Measurements from ENCODE around the gene AFDN. TPM values are rescaled to one million over a fixed set of nuclear protein-coding genes. Genes with fewer than 3 reads are reported as not detected.

AFDN gene
- total and polyA plus RNA-seq, 2 of the 8 experiments (the other 6 are each of a cell fraction or from before 2014, with no cell fraction given): 53.4 to 192 TPM

DNA sequence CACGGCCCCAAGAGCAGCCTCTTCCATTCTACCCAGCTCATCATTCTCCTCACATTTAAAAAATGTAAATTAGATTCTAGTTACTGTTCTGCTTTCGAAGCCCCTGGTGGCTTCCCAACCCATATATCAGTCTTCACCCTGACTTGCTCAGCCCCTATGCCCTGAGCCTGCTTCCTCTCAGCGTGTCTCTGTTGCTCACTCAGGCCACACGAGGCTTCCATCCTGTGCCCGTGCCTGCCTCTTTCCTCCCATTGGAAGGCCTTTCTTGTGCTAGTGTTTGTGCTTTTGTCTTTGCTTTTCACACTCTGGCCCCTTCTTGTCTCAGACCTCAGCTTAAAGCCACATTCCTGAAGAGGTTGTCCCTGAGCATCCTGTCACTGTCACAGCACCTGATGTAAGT, 78.1 kb downstream of the AFDN start:
- FAIRE-seq: no peak
- DNase-seq (ENCODE audit: low read depth in 1 of 2, low spot score in 2 of 2): no peak
- peaks cover 9 to 59% (median 29%) of the 10 kb centered on the region in 4 experiments; a peak in 7 of 8 replicates for H3K36me3 ChIP-seq (ENCODE audit: control insufficient read depth in 2 of 4, insufficient read depth in 4 of 4, low read length in 3 of 4)
- TF ChIP-seq TAF7 (optimal IDR thresholded peaks at IDR 0.05; ENCODE audit: borderline replicate concordance, low read depth, low read length) (no peak), PHF8 (conservative IDR thresholded peaks at IDR 0.05; ENCODE audit: low read depth, low read length) (no peak), CBX5 (IDR thresholded peaks at IDR 0.05; ENCODE audit: low read depth, low read length) (no peak), CEBPB (IDR thresholded peaks at IDR 0.05; ENCODE audit: low read depth, low read length) (no peak), SP4 (IDR thresholded peaks at IDR 0.05; ENCODE audit: low read length) (no peak), BRCA1 (IDR thresholded peaks at IDR 0.05; ENCODE audit: low read depth, low read length) (no peak), CBX8 (IDR thresholded peaks at IDR 0.05; ENCODE audit: borderline replicate concordance, low read depth, low read length) (no peak), SAP30 (IDR thresholded peaks at IDR 0.05; ENCODE audit: insufficient read depth, insufficient replicate concordance, low read length) (no peak), TBP (IDR thresholded peaks at IDR 0.05; ENCODE audit: low read depth, low read length) (no peak), POLR2AphosphoS5 (IDR thresholded peaks at IDR 0.05; ENCODE audit: low read depth, low read length) (no peak), SP1 (IDR thresholded peaks at IDR 0.05; ENCODE audit: low read depth, low read length) (no peak), RBBP5 (IDR thresholded peaks at IDR 0.05; ENCODE audit: borderline replicate concordance, low read depth, low read length) (no peak), TEAD4 (IDR thresholded peaks at IDR 0.05; ENCODE audit: low read depth, low read length) (no peak), POLR2A (IDR thresholded peaks at IDR 0.05; ENCODE audit: control extremely low read depth in 1 of 2, low read depth in 2 of 2, low read length in 2 of 2) (no peak), TAF1 (IDR thresholded peaks at IDR 0.05; ENCODE audit: low read depth, low read length) (no peak), ATF3 (IDR thresholded peaks at IDR 0.05; ENCODE audit: insufficient read depth, low read depth, low read length) (no peak)

More for the DNA sequence above, 78.1 kb downstream of the AFDN start:
- Histone ChIP-seq H2BK15ac (ENCODE audit: low read length) (no peak overlapping the region), H4K20me1 (replicated peaks in 1 of 2; ENCODE audit: control insufficient read depth in 1 of 2, insufficient read depth in 2 of 2, low read length in 2 of 2) (no peaks in the 10 kb centered on the region), H2BK5ac (ENCODE audit: low read depth, low read length) (no peak overlapping the region), H3K27me3 (replicated peaks in 1 of 4; ENCODE audit: control insufficient read depth in 3 of 4, extremely low read depth in 1 of 4, insufficient read depth in 3 of 4, low read length in 3 of 4) (no peaks in the 10 kb centered on the region), H3K9ac (replicated peaks in 1 of 4; ENCODE audit: extremely low read depth in 1 of 4, low read depth in 3 of 4, low read length in 3 of 4) (no peak overlapping the region), H2BK12ac (ENCODE audit: low read depth, low read length) (no peak overlapping the region), H3K56ac (replicated peaks; ENCODE audit: insufficient read length, low read depth, low read length) (no peak overlapping the region), H3K4me3 (ENCODE audit: extremely low read depth in 1 of 4, insufficient read depth in 2 of 4, low read depth in 3 of 4, low read length in 4 of 4) (no peak overlapping the region), H2AK5ac (ENCODE audit: low read depth, low read length) (no peak overlapping the region), H3K27ac (ENCODE audit: low read depth, low read length) (no peak overlapping the region), H2BK20ac (ENCODE audit: low read length) (no peak overlapping the region), H3K4me2 (ENCODE audit: insufficient read depth in 1 of 2, low read depth in 2 of 2, low read length in 2 of 2) (no peak overlapping the region), H3K14ac (ENCODE audit: insufficient read length) (no peak overlapping the region), H4K8ac (ENCODE audit: extremely low read depth, insufficient read depth, low read length) (no peak overlapping the region), H3K18ac (ENCODE audit: extremely low read depth, low read length) (no peak overlapping the region), H4K91ac (replicated peaks; ENCODE audit: insufficient read length, low read length) (no peak overlapping the region), H3K79me1 (ENCODE audit: low read depth, low read length) (no peaks in the 10 kb centered on the region), H3K79me2 (ENCODE audit: control insufficient read depth in 1 of 2, insufficient read depth in 2 of 2, low read length in 2 of 2) (0 out of 4 replicates have a peak, but pooled peaks cover 0 to 3% of the 10 kb centered on the region in 2 experiments), H3K9me3 (ENCODE audit: insufficient read depth in 2 of 2, low read depth in 1 of 2, low read length in 1 of 2) (no peaks in the 10 kb centered on the region), H2BK120ac (replicated peaks; ENCODE audit: low read depth, low read length) (no peak overlapping the region), H3K23ac (ENCODE audit: insufficient read length) (no peak overlapping the region), H2AFZ (ENCODE audit: low read length) (no peak overlapping the region), H3K23me2 (ENCODE audit: low read depth, low read length) (no peaks in the 10 kb centered on the region), H3K4ac (replicated peaks; ENCODE audit: insufficient read length, low read depth, low read length) (no peak overlapping the region), H3K4me1 (replicated peaks in 1 of 4; ENCODE audit: control insufficient read depth in 3 of 4, insufficient read depth in 4 of 4, low read length in 3 of 4) (no peaks in the 10 kb centered on the region), H4K5ac (ENCODE audit: insufficient read length, low read depth, low read length) (no peak overlapping the region)
- POLR2A ChIA-PET (ENCODE audit: partially characterized antibody): interaction anchor here (0.8 kb wide), 1 partner anchor 89 kb away, joined by 3 read pairs; no protein-coding TSS in a partner anchor
- CTCF ChIA-PET (ENCODE audit: partially characterized antibody): no interaction called here
- 87% methylated on average over 5 of the region's 5 CpGs; no CpG with 5 or more reads in 1 of the 2 experiments for WGBS, 2 experiments (ENCODE audit: extremely low coverage in 1 of 2, insufficient coverage in 1 of 2, insufficient read length in 1 of 2, insufficient replicate concordance in 2 of 2, low coverage in 1 of 2, low lambda C conversion rate in 2 of 2, missing lambda C conversion rate in 1 of 2)

All from H1 (cell line).